NT2/D1 (cell line): Measurements from ENCODE around the gene UGT1A3.

Experiments
- YY1 ChIP-seq: IDR thresholded peaks from 2 replicates; pipeline ENCODE4 v1.6.1; 2011; ENCODE audit not compliant: insufficient read length, insufficient read depth
- ZNF274 ChIP-seq: IDR thresholded peaks from 2 replicates; pipeline ENCODE4 v1.6.1; 2011; ENCODE audit warnings: mild to moderate bottlenecking, low read depth, low read length

- TF ChIP-seq YY1 (no peak), ZNF274 (no peak)
These were observed 37.6 kb downstream of the UGT1A3 start for GRCh38 chr2:233766416-233766815.
